Fibroblast of upper back skin (primary cell): ENCODE data around the gene APH1A.
"Not testable (repeated sequence)": the region's sequence is repeated elsewhere in the genome, so short reads cannot be mapped to it uniquely, and the experiment has no call there.

Source experiments
- DNase-seq: peaks from one replicate; pipeline ENCODE4 v3.0.0-alpha.2; 2013

APH1A gene

GRCh38 chr1:150268705-150269403, at the start of gene APH1A:
TSS of gene APH1A (minus strand) at chr1:150269016. CDS start at chr1:150268810, 206 bp downstream.
- peak; percentile 98 for DNase-seq

DNA sequence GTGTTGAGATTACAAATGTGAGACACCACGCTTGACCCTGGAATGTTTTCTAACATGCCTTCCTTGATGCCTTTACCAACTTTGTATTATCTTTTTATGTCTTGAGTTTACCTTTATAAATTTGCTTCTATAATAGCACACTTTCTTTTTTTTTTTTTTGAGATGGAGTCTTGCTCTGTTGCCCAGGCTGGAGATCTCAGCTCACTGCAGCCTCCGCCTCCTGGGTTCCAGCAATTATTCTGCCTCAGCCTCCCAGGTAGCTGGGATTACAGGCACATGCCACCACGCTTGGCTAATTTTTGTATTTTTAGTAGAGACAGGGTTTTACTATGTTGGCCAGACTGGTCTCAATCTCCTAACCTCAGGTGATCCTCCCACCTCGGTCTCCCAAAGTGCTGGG, 45.9 kb upstream of the APH1A start:
- not testable (repeated sequence) for DNase-seq

GRCh38 chr1:150311762-150312161, 42.9 kb upstream of the APH1A start:
- DNase-seq, result no peak

GRCh38 chr1:150309758-150310508, 41.1 kb upstream of the APH1A start:
- DNase-seq, result no peak

DNA sequence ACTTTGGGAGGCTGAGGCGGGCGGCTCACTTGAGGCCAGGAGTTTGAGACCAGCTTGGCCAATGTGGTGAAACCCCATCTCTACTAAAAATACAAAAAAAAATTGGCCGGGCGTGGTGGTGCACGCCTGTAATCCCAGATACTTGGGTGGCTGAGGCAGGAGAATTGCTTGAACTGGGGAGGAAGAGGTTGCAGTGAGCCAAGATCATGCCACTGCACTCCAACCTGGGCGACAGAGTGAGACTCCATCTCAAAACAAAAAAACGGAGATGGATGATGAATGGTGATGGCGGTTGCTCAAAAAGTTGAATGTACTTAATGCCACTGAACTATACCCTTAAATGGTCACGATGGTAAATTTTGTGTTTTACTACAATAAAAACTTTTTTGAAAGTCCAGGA, 39.8 kb upstream of the APH1A start:
- DNase-seq, result not testable (repeated sequence)

DNA sequence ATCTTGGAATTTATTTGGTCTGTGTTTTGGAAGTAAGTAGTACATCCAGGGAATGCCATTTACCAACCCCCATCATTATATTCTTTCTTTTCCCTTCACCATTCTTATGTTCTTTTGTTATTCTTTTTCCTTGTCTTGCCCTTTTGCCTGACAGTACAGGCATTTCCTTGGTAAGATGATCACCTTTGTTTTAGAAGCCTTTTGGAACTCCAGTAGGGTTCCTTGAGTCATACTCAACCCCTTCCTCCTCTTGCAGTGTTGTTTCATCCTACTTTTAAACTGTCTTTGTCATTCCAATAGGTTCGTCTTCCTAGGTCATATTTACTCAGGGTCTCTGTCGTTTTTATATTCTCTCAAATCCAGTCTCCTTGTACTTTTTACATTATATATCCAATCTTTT, 34.1 kb upstream of the APH1A start:
- no peak for DNase-seq

- no peak for DNase-seq
Observed at GRCh38 chr1:150302338-150302737, 33.5 kb upstream of the APH1A start.

- DNase-seq, result no peak
Observed at GRCh38 chr1:150299716-150300115, 30.9 kb upstream of the APH1A start.

DNA sequence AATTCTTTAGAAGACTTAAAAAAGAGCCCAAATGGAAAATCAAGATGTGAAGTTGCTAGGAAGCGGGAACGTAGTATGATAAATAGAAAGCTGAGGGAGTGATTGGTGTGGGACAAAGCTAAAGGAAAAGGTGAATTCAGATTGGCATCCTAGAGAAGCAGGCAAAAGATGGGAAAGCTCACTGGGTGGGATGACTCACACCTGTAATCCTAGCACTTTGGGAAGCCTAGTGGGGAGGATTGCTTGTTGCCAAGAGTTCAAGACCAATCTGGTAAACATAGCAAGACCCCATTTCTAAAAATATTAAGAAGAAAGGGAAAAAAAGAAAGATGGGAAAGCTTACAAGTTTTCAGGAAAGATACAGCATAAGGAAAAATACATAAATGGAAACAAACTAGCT, 26.7 kb upstream of the APH1A start:
- no peak for DNase-seq

DNA sequence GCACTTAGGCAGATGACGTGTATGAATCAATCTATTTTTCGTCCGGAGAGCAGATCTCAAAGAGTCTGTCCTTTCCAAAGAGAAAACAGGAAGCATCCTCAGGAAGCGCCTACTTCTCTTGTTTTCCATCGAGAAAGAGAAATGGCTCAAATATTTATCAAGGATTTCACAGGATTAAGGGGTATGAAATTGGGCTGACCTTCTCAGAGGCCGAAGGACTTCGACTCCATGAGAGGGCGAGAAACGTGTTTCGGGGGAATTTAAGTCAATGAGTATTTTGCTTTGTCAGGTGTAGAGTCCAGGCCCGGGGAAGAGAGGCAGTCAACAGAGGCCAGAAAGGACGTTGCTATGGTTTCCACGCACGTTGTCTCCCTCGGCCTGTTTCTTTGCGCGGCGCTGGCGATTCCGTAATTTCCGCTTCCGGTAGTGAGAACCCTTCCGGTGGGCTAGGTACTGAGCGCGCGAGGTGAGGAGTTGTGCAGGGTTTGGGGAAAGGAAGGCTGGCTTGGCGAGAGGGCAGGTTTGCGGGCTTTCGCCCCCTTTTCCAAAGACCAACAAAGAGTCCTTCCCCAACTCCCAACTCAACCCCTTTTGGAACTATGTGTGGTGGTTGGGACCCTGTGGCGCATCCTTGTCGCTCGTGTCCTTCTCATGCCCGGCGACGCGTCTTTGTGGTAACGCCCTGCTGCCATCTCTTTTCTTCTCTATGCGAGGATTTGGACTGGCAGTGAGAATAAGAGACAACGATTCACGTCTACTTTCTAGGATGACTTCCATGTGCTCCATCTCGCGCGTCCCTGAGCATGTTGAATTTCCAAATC, 24.8 kb upstream of the APH1A start, which contains the start of gene MRPS21:
Gene MRPS21, plus strand, starts transcription at position 429 of the 821 bp plus-strand sequence. CDS start 506 bp downstream, outside the sequence.
- peak; percentile 88 for DNase-seq

- DNase-seq, result no peak
Observed at GRCh38 chr1:150288822-150289221, 20.0 kb upstream of the APH1A start.

DNA sequence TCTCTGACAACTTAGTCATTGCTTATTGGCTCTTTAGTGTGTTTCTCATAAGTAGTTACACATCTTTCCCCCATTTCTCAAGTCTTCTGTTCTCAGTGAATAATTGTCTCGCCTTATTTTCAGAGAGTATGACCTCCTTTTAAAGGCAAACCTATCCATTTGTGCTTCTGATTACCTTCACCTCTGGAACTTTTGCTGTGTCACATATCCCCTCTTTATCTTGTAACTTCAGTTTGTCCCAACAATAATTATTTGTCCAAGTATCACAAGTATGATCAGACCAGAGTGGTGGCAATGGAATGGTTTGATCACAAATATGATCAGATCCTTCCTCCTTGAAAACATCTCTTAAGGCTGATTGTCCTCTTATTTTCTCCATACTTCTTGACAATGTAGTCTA, 19.6 kb upstream of the APH1A start:
- no peak for DNase-seq

- no peak for DNase-seq
Observed at GRCh38 chr1:150283260-150283659, 14.4 kb upstream of the APH1A start.

- no peak for DNase-seq
Observed at GRCh38 chr1:150282558-150282958, 13.7 kb upstream of the APH1A start.

GRCh38 chr1:150281758-150282557, 13.1 kb upstream of the APH1A start, which contains the start of gene CIART:
TSS of gene CIART (plus strand) at chr1:150282554. CDS start at chr1:150283268, 714 bp downstream.
- peak; percentile 99 for DNase-seq

- DNase-seq, result peak; percentile 62
Observed at GRCh38 chr1:150281221-150281757, 12.5 kb upstream of the APH1A start.

- DNase-seq, result no peak
Observed at GRCh38 chr1:150280138-150280707, 11.4 kb upstream of the APH1A start.

DNA sequence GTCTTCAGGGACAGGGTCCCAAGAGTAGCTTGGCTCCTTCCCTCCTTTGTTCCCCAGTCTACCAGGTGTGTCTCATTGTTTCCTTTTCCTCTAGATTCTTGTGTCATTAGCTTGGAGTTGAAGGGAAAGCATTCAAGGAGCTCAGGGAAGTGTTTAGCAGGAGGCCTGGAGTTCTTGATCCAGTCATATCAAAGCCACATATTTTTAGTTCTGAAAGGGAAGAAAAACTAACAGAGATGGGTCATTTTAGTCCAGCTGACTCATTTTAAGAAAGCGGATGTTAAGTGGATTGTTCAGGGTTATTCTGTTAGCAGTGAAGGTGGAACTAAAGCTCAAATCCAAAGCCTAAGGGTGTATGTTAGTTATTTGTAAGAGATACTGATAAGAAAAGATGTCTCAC, 4.5 kb upstream of the APH1A start:
- no peak for DNase-seq

DNA sequence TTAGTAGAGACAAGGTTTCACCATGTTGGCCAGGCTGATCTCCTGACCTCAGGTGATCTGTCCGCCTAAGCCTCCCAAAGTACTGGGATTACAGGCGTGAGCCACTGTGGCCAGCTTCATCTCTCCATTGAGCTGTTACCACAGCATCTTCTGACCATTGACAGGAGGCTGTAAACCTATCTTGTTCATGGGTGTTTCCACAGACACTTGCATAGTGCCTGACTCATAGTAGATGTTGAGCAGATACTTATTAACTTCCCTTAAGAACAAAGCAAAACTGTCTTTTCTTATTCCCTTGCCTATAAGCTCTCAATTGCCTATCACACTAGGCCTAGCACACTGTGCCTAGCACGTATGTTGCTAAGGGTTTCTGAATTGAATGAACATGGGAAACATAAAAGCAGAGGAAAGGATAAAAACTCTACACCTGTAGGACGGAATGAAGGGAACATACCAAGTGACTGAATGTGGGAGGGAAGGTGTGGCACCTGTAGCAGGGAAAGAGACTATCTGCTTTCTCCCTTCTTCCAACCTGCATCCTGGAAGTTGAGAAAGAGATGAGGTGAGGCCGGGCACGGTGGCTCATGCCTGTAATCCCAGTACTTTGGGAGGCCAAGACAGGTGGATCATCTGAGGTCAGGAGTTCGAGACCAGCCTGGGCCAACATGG, 2.6 kb upstream of the APH1A start:
- DNase-seq, result no peak

- no peak for DNase-seq
Observed at GRCh38 chr1:150269451-150269850, 635 bp upstream of the APH1A start.

- DNase-seq, result no peak
Observed at GRCh38 chr1:150268340-150268704, 494 bp downstream of the APH1A start.
